ENCODE data around the gene SESTD1.

SESTD1 gene

GRCh38 chr2:179132076-179132475 is 132.6 kb downstream of the SESTD1 start:
- no peak for TF ChIP-seq CTCF (IDR thresholded peaks at IDR 0.05; ENCODE audit: borderline replicate concordance, control extremely low read depth, extremely low read depth, insufficient read depth, missing control alignments)
- in situ Hi-C loops (cut with MboI; ENCODE audit: low sequenced_read_pairs, unreplicated experiment): loop anchor here (25.0 kb wide), 1 partner anchor 345 kb away; no protein-coding TSS in a partner anchor
- no peak for DNase-seq (ENCODE audit: low spot score)

- in situ Hi-C loops (cut with MboI; ENCODE audit: low sequenced_read_pairs, unreplicated experiment): loop anchor here (25.0 kb wide), 1 partner anchor 343 kb away; no protein-coding TSS in a partner anchor
- DNase-seq (ENCODE audit: low spot score): no peak
- no peak for TF ChIP-seq CTCF (IDR thresholded peaks at IDR 0.05; ENCODE audit: borderline replicate concordance, control extremely low read depth, extremely low read depth, insufficient read depth, missing control alignments)
Measured at GRCh38 chr2:179130560-179130959, 134.1 kb downstream of the SESTD1 start.

GRCh38 chr2:179129574-179130238 is 134.9 kb downstream of the SESTD1 start:
- DNase-seq (ENCODE audit: low spot score): peak; percentile 28
- peak; percentile 76 for TF ChIP-seq CTCF (IDR thresholded peaks at IDR 0.05; ENCODE audit: borderline replicate concordance, control extremely low read depth, extremely low read depth, insufficient read depth, missing control alignments)
- in situ Hi-C loops (cut with MboI; ENCODE audit: low sequenced_read_pairs, unreplicated experiment): loop anchor here (10.0 to 25.0 kb wide), 2 partner anchors 245 to 342 kb away; no protein-coding TSS in a partner anchor

- in situ Hi-C loops (cut with MboI; ENCODE audit: low sequenced_read_pairs, unreplicated experiment): loop anchor here (10.0 to 25.0 kb wide), 2 partner anchors 241 to 338 kb away; no protein-coding TSS in a partner anchor
- TF ChIP-seq CTCF (IDR thresholded peaks at IDR 0.05; ENCODE audit: borderline replicate concordance, control extremely low read depth, extremely low read depth, insufficient read depth, missing control alignments): no peak
- DNase-seq (ENCODE audit: low spot score): no peak
Measured at GRCh38 chr2:179125404-179125803, 139.2 kb downstream of the SESTD1 start.

GRCh38 chr2:179124282-179124681 is 140.3 kb downstream of the SESTD1 start:
- no peak for TF ChIP-seq CTCF (IDR thresholded peaks at IDR 0.05; ENCODE audit: borderline replicate concordance, control extremely low read depth, extremely low read depth, insufficient read depth, missing control alignments)
- in situ Hi-C loops (cut with MboI; ENCODE audit: low sequenced_read_pairs, unreplicated experiment): loop anchor here (10.0 kb wide), 1 partner anchor 239 kb away; no protein-coding TSS in a partner anchor

GRCh38 chr2:179123272-179123662 is 141.4 kb downstream of the SESTD1 start:
- TF ChIP-seq CTCF (IDR thresholded peaks at IDR 0.05; ENCODE audit: borderline replicate concordance, control extremely low read depth, extremely low read depth, insufficient read depth, missing control alignments): no peak
- in situ Hi-C loops (cut with MboI; ENCODE audit: low sequenced_read_pairs, unreplicated experiment): loop anchor here (10.0 kb wide), 1 partner anchor 238 kb away; no protein-coding TSS in a partner anchor
- DNase-seq (ENCODE audit: low spot score): no peak

More at GRCh38 chr2:179124282-179124681, 140.3 kb downstream of the SESTD1 start:
- no peak for DNase-seq (ENCODE audit: low spot score)
